Measurements from ENCODE around the gene GJA9.
"Not testable (repeated sequence)": the region's sequence is repeated elsewhere in the genome, so short reads cannot be mapped to it uniquely, and the experiment has no call there.

GJA9 gene

GRCh38 chr1:38881487-38881886 lies at the start of gene GJA9:
GJA9 (minus strand) TSS chr1:38881587; CDS start chr1:38876098, 5,489 bp downstream.
- no peak for DNase-seq

- no peak for DNase-seq
These were observed 48.1 kb upstream of the GJA9 start for GRCh38 chr1:38929476-38929875.

GRCh38 chr1:38929054-38929453 lies 47.7 kb upstream of the GJA9 start:
- DNase-seq = no peak

- DNase-seq = no peak
These were observed 44.7 kb upstream of the GJA9 start for GRCh38 chr1:38926091-38926490.

DNA sequence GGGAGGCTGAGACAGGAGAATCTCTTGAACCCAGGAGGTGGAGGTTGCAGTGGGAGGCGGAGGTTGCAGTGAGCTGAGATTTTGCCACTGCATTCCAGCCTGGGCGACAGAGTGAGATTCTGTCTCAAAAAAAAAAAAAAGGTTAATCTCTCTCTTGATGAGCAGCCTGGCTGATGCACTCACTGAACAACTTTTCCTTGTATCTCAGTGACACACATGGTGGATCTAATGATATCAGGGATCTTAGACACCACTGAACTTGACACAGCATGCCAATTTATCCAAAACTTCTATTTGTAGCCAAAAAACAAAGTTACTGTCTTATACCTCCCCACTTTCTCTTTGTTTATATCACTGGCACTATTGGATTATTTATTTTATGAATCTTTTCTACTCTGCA lies 44.0 kb upstream of the GJA9 start:
- DNase-seq = no peak

- no peak for DNase-seq
These were observed 42.2 kb upstream of the GJA9 start for GRCh38 chr1:38923607-38924006.

- no peak for DNase-seq
These were observed 37.7 kb upstream of the GJA9 start for GRCh38 chr1:38919130-38919529.

- no peak for DNase-seq
These were observed 37.2 kb upstream of the GJA9 start for GRCh38 chr1:38918568-38918967.

- DNase-seq = no peak
These were observed 36.4 kb upstream of the GJA9 start for GRCh38 chr1:38917772-38918171.

GRCh38 chr1:38917337-38917736 lies 36.0 kb upstream of the GJA9 start:
- no peak for DNase-seq

- DNase-seq = no peak
These were observed 34.1 kb upstream of the GJA9 start for GRCh38 chr1:38915352-38915948.

GRCh38 chr1:38914908-38915307 lies 33.5 kb upstream of the GJA9 start:
- DNase-seq = not testable (repeated sequence)

GRCh38 chr1:38908821-38909220 lies 27.4 kb upstream of the GJA9 start:
- DNase-seq = no peak

DNA sequence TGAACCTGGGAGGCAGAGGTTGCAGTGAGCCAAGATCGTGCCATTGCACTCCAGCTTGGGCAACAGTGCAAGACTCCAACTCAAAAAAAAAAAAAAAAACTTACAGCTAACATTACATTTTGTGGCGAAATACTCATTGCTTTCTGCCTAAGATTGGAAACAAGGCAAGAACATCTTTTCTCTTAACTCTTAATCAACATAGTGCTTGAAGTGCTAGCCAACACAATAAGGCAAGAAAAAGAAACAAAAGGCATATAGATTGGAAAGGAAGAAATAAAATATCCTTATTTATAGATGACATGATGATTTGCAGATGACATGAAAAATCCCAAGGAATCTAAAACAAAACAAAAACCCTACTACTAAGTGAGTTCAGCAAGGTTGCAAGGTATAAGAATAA lies 24.6 kb upstream of the GJA9 start:
- no peak for DNase-seq

DNA sequence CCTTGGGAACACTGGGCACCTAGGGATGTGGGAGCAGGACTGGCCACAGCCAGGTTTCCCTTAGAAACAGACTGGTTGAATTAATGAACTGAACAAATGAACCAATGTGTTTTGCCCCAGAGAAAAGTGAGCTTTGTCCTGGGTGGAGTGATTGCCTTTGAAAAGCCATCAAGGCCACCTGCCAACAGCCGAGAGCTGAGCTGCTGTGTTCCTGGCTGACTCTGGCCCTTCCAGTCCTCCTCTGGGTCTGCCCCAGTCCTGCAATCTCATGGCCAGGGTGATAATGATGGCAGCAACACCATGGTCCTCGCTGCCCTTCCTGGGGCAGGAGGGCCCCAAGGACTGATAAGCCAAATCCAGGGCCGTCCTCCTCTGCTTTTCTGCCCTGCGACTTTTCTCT lies 18.2 kb upstream of the GJA9 start:
- DNase-seq = no peak

GRCh38 chr1:38898653-38899230 lies 17.4 kb upstream of the GJA9 start:
- DNase-seq = no peak

- DNase-seq = no peak
These were observed 14.8 kb upstream of the GJA9 start for GRCh38 chr1:38896169-38896568.

- DNase-seq = no peak
These were observed 11.6 kb upstream of the GJA9 start for GRCh38 chr1:38892976-38893375.

DNA sequence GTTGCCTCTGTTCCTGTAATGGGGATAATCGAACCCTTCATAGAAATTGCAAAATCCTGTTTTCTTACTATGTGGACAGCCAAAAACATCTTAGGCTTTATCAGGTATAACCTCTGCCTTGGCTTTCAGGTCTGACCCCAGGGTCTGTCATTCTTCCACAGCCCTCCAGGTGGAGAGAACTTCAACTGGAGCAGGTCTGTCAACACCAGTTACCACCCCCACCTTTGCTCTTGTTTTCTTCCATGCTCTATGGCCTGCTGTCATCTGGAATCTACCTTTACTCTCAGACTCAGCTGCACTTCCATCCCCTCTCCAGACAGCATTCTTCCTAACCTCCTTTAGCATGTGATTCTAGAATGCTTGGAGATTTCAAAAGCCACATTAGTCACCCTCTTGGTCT lies 10.4 kb upstream of the GJA9 start:
- DNase-seq = no peak

DNA sequence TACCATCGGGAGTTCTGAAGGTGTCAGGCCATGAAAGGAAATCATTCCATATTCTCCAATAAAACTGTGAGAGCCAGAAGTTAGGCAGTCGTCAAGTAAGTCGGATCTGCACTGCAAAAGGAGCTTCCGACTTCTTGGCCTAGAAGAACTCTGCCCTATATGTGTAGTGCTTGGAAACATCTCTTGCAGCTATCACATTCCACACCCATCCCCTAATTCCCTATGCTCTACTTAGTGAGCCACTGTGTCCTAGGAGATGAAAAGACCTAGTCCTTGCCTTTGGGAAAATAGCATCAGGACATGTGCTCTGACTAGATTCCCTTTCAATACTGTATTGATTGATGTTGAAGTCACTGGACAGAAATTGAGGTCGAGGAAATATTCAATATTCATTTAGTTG lies 8.2 kb upstream of the GJA9 start:
- DNase-seq = no peak

GRCh38 chr1:38888423-38889333 lies 7.3 kb upstream of the GJA9 start:
- DNase-seq = no peak

DNA sequence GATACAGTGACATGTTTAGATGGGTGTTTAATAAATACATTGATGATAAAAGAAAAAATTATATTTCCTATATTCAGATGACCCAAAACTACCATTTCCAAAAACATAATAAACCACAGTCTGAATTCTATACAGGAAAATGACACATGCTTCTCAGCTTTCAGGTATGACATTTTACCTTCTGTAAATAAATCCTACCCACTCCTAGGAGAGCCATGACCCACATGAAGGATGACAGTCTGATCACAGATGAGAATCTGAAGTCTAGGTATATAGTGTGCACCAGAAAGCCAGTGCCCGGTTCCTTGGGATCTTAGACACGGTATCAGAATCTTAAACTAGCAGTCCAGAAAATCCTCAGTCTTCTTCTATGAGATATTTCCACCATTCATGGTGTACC lies 3.7 kb upstream of the GJA9 start:
- DNase-seq = no peak

GRCh38 chr1:38875811-38876210 lies 5.6 kb downstream of the GJA9 start:
- no peak for DNase-seq
